Transverse colon (tissue), 4 donors: Measurements from ENCODE around the gene ANKRD35. TPM values are rescaled to one million over a fixed set of nuclear protein-coding genes. Genes with fewer than 3 reads are reported as not detected.
"Not testable (repeated sequence)": the region's sequence is repeated elsewhere in the genome, so short reads cannot be mapped to it uniquely, and the experiment has no call there.

Source experiments
- DNase-seq: peaks from one replicate; pipeline ENCODE4 v3.0.0-alpha.2; 2019
- H3K27ac ChIP-seq, 4 donors: fragments of 200-600 bp; sonication (generic); 2 replicates each; pipeline ENCODE4 v1.5.1; 2016 to 2018; ENCODE audit warnings: inconsistent platforms in 4 of 4
- H3K27me3 ChIP-seq: fragments of 200-600 bp; sonication (generic); 2 replicates; pipeline ENCODE4 v1.5.1; 2017; ENCODE audit warnings: inconsistent platforms
- H3K36me3 ChIP-seq, 4 donors: fragments of 200-600 bp; sonication (generic); 2 replicates each; pipeline ENCODE4 v1.5.1; 2017 to 2019; ENCODE audit warnings: inconsistent platforms in 4 of 4
- H3K4me1 ChIP-seq, 4 donors: fragments of 200-600 bp; sonication (generic); 2 replicates each; pipeline ENCODE4 v1.5.1; 2017 to 2020; ENCODE audit warnings: inconsistent platforms in 4 of 4
- H3K4me3 ChIP-seq, 4 donors: fragments of 200-600 bp; sonication (generic); 1 replicate in 1 of 4; 2 replicates in 3 of 4; pipeline versions ENCODE4 v1.5.1 to v1.6.1; 2017 to 2019; ENCODE audit warnings: inconsistent platforms in 4 of 4
- H3K9me3 ChIP-seq, 2 donors: fragments of 200-600 bp; sonication (generic); 2 replicates each; pipeline ENCODE4 v1.5.1; 2017 to 2019; ENCODE audit warnings: inconsistent platforms in 2 of 2
- CTCF ChIP-seq, 5 experiments: fragments of 200-600 bp in 3 of 5; fragments of 450-650 bp in 2 of 5; sonication (generic) in 3 of 5; IDR thresholded peaks; 1 replicate in 2 of 5; 2 replicates in 3 of 5; pipeline ENCODE4 v1.5.1; 2016 to 2017; ENCODE audit warnings: antibody characterized with exemption in 5 of 5, inconsistent platforms in 3 of 5, mild to moderate bottlenecking in 2 of 5, moderate library complexity in 1 of 5
- EP300 ChIP-seq: sonication (generic); formaldehyde crosslinking; IDR thresholded peaks from one replicate; pipeline ENCODE4 v1.6.1; 2017; ENCODE audit warnings: antibody characterized with exemption, low read depth
- POLR2A ChIP-seq: fragments of 450-650 bp; IDR thresholded peaks from one replicate; pipeline ENCODE4 v1.6.1; 2016; ENCODE audit warnings: antibody characterized with exemption, mild to moderate bottlenecking, moderate library complexity
- POLR2AphosphoS5 ChIP-seq, 3 donors: sonication (generic); formaldehyde crosslinking; IDR thresholded peaks; one replicate each; pipeline ENCODE4 v1.6.1; 2016; ENCODE audit warnings: antibody characterized with exemption in 3 of 3
- WGBS, 2 donors: methylation state at CpG; one replicate each; pipeline ENCODE4 v1.1.5; 2018; ENCODE audit warnings: low coverage in 1 of 2; 5-methylcytosine and 5-hydroxymethylcytosine counted together
- in situ Hi-C, 4 donors: fragments of 200-750 bp; cut with MboI; loops; one replicate each; pipeline versions ENCODE4 v1.15.0 to v1.15.1; 2017; ENCODE audit warnings: low sequenced_read_pairs in 3 of 4, low pct_ligation_motif_present in 1 of 4, low pct_unique_long_range_greater_than_20kb in 1 of 4
- intact Hi-C: fragments of 100-400 bp; cut with DNase I; formaldehyde crosslinking; loops from one replicate; pipeline ENCODE4 v1.15.1; 2023; ENCODE audit warnings: low total_unique reads
- total RNA-seq, 4 donors: library from RNA; depleted of rRNA; stranded (reverse); fragments of >200 nt; gene quantifications; one replicate each; pipeline ENCODE4 v1.1.0, GENCODE V29; 2016

ANKRD35 gene
- total RNA-seq, 4 donors from 2014 or later = 1.1 to 1.8 (median 1.4) TPM; not detected in 1

GRCh38 chr1:145827966-145828365, 57.7 kb downstream of the ANKRD35 start:
- Histone ChIP-seq H3K4me1 (peaks cover 7 to 13% (median 12%) of the 10 kb centered on the region in 4 donors), H3K27ac (no peak overlapping the region), H3K4me3 (no peak overlapping the region), H3K27me3 (no peaks in the 10 kb centered on the region), H3K36me3 (peaks cover 0 to 54% (median 26%) of the 10 kb centered on the region in 4 donors), H3K9me3 (no peaks in the 10 kb centered on the region)
- in situ Hi-C loops = no loop called here
- TF ChIP-seq EP300 (no peak), CTCF (IDR thresholded peaks at IDR 0.05) (no peak)
- intact Hi-C loops = no loop called here
- no peak for DNase-seq

- Histone ChIP-seq H3K9me3 (no peaks in the 10 kb centered on the region), H3K36me3 (peaks cover 0 to 42% (median 18%) of the 10 kb centered on the region in 4 donors), H3K27me3 (no peaks in the 10 kb centered on the region), H3K27ac (no peak overlapping the region), H3K4me1 (peaks cover 7 to 13% (median 12%) of the 10 kb centered on the region in 4 donors), H3K4me3 (no peak overlapping the region)
- no peak for TF ChIP-seq POLR2A
- in situ Hi-C loops (no loop called here), intact Hi-C loops (no loop called here)
- no peak for DNase-seq
- WGBS, 2 donors = 83 to 93% methylated on average over 2 of the region's 2 CpGs
These were observed 59.6 kb downstream of the ANKRD35 start for GRCh38 chr1:145826030-145826429.

- 0% methylated on average over 7 of the region's 7 CpGs for WGBS, 2 donors
- H3K9me3 ChIP-seq = no peaks in the 10 kb centered on the region
- TF ChIP-seq POLR2A (no peak), CTCF (IDR thresholded peaks at IDR 0.05) (no peak), EP300 (no peak), POLR2AphosphoS5 (IDR thresholded peaks at IDR 0.05) (no peak)
- H3K27me3 ChIP-seq = no peaks in the 10 kb centered on the region
- H3K27ac ChIP-seq = peak overlapping the region; percentile 89 to 95 (median 92)
- in situ Hi-C loops (no loop called here), intact Hi-C loops (no loop called here)
- peaks cover 0 to 30% (median 11%) of the 10 kb centered on the region in 4 donors for H3K36me3 ChIP-seq
- no peak for DNase-seq
- peak overlapping the region; percentile 53 to 97 (median 73) for H3K4me3 ChIP-seq
- H3K4me1 ChIP-seq = peaks cover 7 to 13% (median 12%) of the 10 kb centered on the region in 4 donors
These were observed 61.2 kb downstream of the ANKRD35 start for GRCh38 chr1:145824499-145824842.

- no peak for TF ChIP-seq CTCF (IDR thresholded peaks at IDR 0.05)
- TF ChIP-seq POLR2A = peak; percentile 80
- peak; percentile 75 to 91 (median 89) for TF ChIP-seq POLR2AphosphoS5 (IDR thresholded peaks at IDR 0.05)
- no peak for TF ChIP-seq EP300
- intact Hi-C loops = no loop called here
- 0% methylated on average over 2 to 47 of the region's 89 CpGs for WGBS, 2 donors
- no peaks in the 10 kb centered on the region for H3K27me3 ChIP-seq
- H3K36me3 ChIP-seq = peaks cover 0 to 24% (median 8%) of the 10 kb centered on the region in 4 donors
- in situ Hi-C loops = no loop called here
- H3K4me3 ChIP-seq = peak within 1 kb of the TSS; percentile 53 to 97 (median 73)
- H3K27ac ChIP-seq = peak within 1 kb of the TSS; percentile 89 to 95 (median 92)
- DNase-seq = peak; percentile 93
- no peaks in the 10 kb centered on the region for H3K9me3 ChIP-seq
- H3K4me1 ChIP-seq = peaks cover 7 to 13% (median 12%) of the 10 kb centered on the region in 4 donors
These were observed 61.8 kb downstream of the ANKRD35 start, which contains the start of the genes POLR3C and RNF115 for GRCh38 chr1:145823565-145824498. Gene POLR3C, plus strand, starts transcription at chr1:145824200. Its CDS starts 1,577 bp downstream, at chr1:145825777. Gene RNF115, minus strand, starts transcription at chr1:145824095. Its CDS starts 222 bp downstream, at chr1:145823873.

GRCh38 chr1:145822779-145823331, 62.8 kb downstream of the ANKRD35 start:
- intact Hi-C loops, H3K27me3 ChIP-seq, DNase-seq, H3K9me3 ChIP-seq, H3K4me3 ChIP-seq, in situ Hi-C loops: not testable (repeated sequence)
- Histone ChIP-seq H3K27ac (peak overlapping the region in 1 of 4 donors; percentile 51), H3K4me1 (peaks cover 7 to 13% (median 12%) of the 10 kb centered on the region in 4 donors), H3K36me3 (peaks cover 0 to 14% (median 7%) of the 10 kb centered on the region in 4 donors)
- no CpG with 5 or more reads among the region's 16 CpGs for WGBS, 2 donors

- in situ Hi-C loops, H3K9me3 ChIP-seq, H3K4me3 ChIP-seq, DNase-seq, H3K27ac ChIP-seq, H3K36me3 ChIP-seq, intact Hi-C loops, H3K4me1 ChIP-seq, H3K27me3 ChIP-seq: not testable (repeated sequence)
- 82% methylated on average over 2 of the region's 6 CpGs; no CpG with 5 or more reads in 1 of the 2 donors for WGBS, 2 donors
These were observed 67.6 kb downstream of the ANKRD35 start for GRCh38 chr1:145818095-145818494.
